Esophagus squamous epithelium (tissue), 5 donors: ENCODE data around the gene ZMIZ1. TPM values are rescaled to one million over a fixed set of nuclear protein-coding genes. Genes with fewer than 3 reads are reported as not detected.
A peak's percentile ranks its signal among the peaks of the same experiment; 100 is the strongest.

Source experiments
- DNase-seq: peaks from one replicate; lab custom pipeline; 2025; lab: John Stamatoyannopoulos, UW
- H3K27ac ChIP-seq, 4 donors: fragments of 200-600 bp; sonication (generic); one replicate each; pipeline ENCODE4 v1.5.1; 2016 to 2019; ENCODE audit warnings: mild to moderate bottlenecking in 1 of 4
- H3K27me3 ChIP-seq, 4 donors: fragments of 200-600 bp; sonication (generic); 1 replicate in 3 of 4; 2 replicates in 1 of 4; pipeline versions ENCODE4 v1.5.1 to v1.6.0; 2017 to 2021; ENCODE audit warnings: antibody characterized with exemption in 1 of 4
- H3K36me3 ChIP-seq, 3 donors: fragments of 200-600 bp; sonication (generic); one replicate each; pipeline ENCODE4 v1.5.1; 2016 to 2019
- H3K4me1 ChIP-seq, 3 donors: fragments of 200-600 bp; sonication (generic); one replicate each; pipeline ENCODE4 v1.5.1; 2017 to 2019
- H3K4me3 ChIP-seq, 4 donors: fragments of 200-600 bp; sonication (generic); 1 replicate in 3 of 4; 2 replicates in 1 of 4; pipeline ENCODE4 v1.5.1; 2016 to 2019; ENCODE audit warnings: mild to moderate bottlenecking in 2 of 4, moderate library complexity in 1 of 4
- H3K9me3 ChIP-seq, 3 donors: fragments of 200-600 bp; sonication (generic); one replicate each; pipeline ENCODE4 v1.5.1; 2016 to 2019
- POLR2A ChIP-seq, 4 donors: fragments of 450-650 bp; IDR thresholded peaks; one replicate each; pipeline ENCODE4 v1.6.1; 2017; ENCODE audit warnings: antibody characterized with exemption in 4 of 4, mild to moderate bottlenecking in 4 of 4, moderate library complexity in 3 of 4
- WGBS, 2 donors: methylation state at CpG; one replicate each; pipeline ENCODE4 v1.1.5; 2018; 5-methylcytosine and 5-hydroxymethylcytosine counted together
- intact Hi-C: fragments of 100-400 bp; cut with DNase I; formaldehyde crosslinking; loops from one replicate; pipeline ENCODE4 v1.15.0; 2022
- total RNA-seq, 4 donors: library from RNA; depleted of rRNA; stranded (reverse); fragments of >200 nt; gene quantifications; one replicate each; pipeline ENCODE4 v1.1.0, GENCODE V29; 2016
- TF ChIP-seq, protein P1 (sequence below), 6 experiments: fragments of 450-650 bp in 4 of 6; fragments of 200-600 bp in 2 of 6; sonication (generic) in 2 of 6; IDR thresholded peaks; one replicate each; pipeline ENCODE4 v1.5.1; 2016 to 2019; ENCODE audit warnings: antibody characterized with exemption in 6 of 6, mild to moderate bottlenecking in 4 of 6, moderate library complexity in 4 of 6
- donor health status: DM: yes; HTN: yes; CAD: no.

Gene ZMIZ1
- total RNA-seq, 4 donors from 2014 or later = 28.2 to 79.5 (median 40.4) TPM

DNA sequence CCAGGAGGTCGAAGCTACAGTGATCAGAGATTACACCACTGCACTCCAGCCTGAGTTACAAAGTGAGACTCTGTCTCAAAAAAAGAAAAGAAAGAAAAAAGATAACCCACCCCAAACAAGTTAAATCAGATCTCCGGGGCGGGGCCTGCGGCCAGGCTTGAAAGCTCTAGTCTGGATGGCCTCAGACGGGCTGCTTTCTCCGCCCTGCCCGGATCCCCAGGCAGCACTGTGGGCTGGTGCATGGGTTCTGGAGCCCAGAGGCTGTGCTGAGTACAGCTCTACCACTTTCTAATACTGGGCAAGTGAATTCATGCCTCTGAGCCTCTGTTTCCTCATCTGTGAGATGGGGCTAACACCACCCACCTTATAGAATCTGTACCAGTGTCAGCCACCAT lies 83.7 kb downstream of the ZMIZ1 start:
- Histone ChIP-seq H3K4me3 (no peak overlapping the region), H3K27me3 (no peaks in the 10 kb centered on the region), H3K36me3 (peaks cover 0 to 44% (median 0%) of the 10 kb centered on the region in 3 donors), H3K9me3 (no peaks in the 10 kb centered on the region), H3K27ac (peak overlapping the region; percentile 84 to 96 (median 90)), H3K4me1 (peaks cover 60 to 100% (median 98%) of the 10 kb centered on the region in 3 donors)
- intact Hi-C loops = no loop called here
- TF ChIP-seq, protein P1, sequence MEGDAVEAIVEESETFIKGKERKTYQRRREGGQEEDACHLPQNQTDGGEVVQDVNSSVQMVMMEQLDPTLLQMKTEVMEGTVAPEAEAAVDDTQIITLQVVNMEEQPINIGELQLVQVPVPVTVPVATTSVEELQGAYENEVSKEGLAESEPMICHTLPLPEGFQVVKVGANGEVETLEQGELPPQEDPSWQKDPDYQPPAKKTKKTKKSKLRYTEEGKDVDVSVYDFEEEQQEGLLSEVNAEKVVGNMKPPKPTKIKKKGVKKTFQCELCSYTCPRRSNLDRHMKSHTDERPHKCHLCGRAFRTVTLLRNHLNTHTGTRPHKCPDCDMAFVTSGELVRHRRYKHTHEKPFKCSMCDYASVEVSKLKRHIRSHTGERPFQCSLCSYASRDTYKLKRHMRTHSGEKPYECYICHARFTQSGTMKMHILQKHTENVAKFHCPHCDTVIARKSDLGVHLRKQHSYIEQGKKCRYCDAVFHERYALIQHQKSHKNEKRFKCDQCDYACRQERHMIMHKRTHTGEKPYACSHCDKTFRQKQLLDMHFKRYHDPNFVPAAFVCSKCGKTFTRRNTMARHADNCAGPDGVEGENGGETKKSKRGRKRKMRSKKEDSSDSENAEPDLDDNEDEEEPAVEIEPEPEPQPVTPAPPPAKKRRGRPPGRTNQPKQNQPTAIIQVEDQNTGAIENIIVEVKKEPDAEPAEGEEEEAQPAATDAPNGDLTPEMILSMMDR (IDR thresholded peaks at IDR 0.05) = no peak
- no peak for TF ChIP-seq POLR2A (IDR thresholded peaks at IDR 0.05)
- WGBS, 2 donors = 37 to 42% methylated on average over 7 of the region's 7 CpGs
- no peak for DNase-seq

DNA sequence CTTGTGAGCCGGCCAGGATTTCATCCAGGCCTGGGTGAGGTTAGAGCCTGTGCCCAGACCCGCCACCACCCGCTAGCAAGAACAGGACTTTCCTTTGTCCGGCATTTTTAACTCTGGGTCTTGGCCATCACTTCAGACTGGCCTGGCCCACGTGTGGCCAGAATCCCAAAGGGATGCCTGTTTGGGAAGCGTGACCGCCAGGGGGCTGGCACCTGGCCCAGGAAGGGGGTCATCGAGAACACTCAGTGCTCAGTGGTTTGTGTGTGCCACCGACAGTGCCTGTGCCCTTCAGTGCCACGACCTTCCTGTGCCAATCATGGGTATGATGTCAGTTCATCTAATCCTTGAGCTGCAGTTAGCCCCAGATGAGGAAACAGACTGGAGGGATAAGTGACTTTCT lies 85.0 kb downstream of the ZMIZ1 start:
- 75 to 93% methylated on average over 2 to 7 of the region's 10 CpGs for WGBS, 2 donors
- peaks cover 60 to 100% (median 98%) of the 10 kb centered on the region in 3 donors for H3K4me1 ChIP-seq
- intact Hi-C loops = no loop called here
- H3K36me3 ChIP-seq = peaks cover 0 to 36% (median 0%) of the 10 kb centered on the region in 3 donors
- no peaks in the 10 kb centered on the region for H3K27me3 ChIP-seq
- H3K4me3 ChIP-seq = no peak overlapping the region
- no peak for DNase-seq
- H3K27ac ChIP-seq = peak overlapping the region in 3 of 4 donors; percentile 90 to 96 (median 90)
- TF ChIP-seq, protein P1 (IDR thresholded peaks at IDR 0.05) = no peak
- TF ChIP-seq POLR2A (IDR thresholded peaks at IDR 0.05) = no peak
- H3K9me3 ChIP-seq = no peaks in the 10 kb centered on the region

DNA sequence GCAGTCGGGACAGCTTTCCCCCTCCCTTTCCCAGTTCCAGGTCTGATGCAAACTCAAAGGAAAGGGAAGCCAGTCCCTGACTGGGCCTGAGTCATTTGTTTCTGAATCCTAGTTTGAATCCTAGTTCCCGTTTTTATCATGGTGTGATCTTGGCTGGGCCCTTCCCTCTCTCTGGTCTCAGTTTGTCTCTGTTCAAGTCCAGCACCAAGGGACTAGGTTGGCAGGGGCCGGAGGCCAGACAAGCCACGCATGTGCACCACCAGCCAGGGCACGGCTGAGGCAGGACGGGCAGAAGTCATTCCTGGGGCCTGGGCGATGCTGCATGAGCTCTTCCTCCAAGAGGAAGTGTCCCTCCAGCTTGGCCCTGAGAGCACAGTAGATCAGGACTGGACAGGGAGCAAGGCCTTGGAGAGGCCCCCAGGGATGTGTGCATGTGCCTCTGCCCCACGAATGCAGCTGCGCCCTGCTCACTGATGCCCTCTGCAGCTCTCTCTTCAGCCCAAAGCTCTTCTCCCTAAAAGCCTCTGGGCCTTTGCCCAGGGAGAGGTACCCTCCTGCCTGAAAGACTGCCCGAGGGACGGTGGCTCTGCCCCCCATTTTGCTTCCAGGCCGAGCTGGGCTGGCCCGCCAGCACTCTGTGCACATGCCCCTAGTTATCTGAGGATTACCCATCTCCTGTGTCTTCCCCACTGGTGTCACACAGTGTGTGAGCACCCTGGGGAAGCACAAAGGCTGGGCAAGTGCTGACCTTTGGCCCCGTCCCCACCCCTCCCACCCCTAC lies 86.7 kb downstream of the ZMIZ1 start:
- WGBS, 2 donors = 48 to 72% methylated on average over 6 to 8 of the region's 14 CpGs
- DNase-seq = no peak

DNA sequence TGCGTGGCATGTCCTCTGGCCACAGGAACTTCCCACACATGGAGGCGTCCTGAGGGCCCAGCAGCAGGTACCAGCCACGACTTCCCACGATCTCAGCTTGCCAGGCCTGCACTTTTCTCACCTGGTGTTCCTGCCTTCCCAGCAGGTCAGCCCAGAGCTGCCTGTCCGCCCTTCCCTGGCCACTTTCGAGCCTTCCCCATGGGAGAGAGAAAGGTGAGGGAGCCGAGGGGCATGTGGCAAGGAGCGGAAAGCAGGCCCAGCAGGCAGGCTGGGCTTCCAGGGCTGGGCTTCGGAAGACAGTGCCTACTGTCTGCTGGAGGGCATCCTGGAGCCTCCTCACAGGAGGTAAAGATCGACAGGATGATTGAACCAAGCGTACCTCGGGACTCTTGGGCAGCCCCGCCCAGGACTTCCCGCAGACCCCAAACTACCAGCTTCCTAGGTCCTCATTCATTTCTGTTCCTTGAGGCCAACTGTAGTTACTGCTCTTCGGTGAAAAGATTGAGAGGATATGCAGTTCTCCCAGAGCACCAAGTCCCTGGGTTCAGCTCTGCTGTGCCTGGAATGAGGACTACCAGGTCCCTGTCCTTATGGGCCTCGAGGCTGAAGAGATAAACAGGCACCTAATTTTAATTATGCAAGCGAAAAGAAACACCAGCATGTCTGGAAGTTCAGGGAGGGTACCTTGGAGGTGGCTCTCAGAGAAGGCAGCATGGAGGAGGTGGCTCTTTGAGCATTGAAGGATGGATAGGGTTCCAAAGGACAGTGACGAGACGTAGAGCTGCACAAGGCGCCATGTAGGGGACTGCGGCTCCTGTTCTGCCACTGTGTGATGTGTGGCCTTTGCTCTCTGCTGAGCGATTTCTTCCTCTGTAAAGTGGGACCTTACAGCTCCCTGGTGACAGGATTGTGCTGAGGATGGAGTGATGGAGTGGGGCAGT lies 87.8 kb downstream of the ZMIZ1 start:
- no peak for DNase-seq
- intact Hi-C loops = no loop called here
- H3K9me3 ChIP-seq = no peaks in the 10 kb centered on the region
- H3K36me3 ChIP-seq = peaks cover 0 to 54% (median 0%) of the 10 kb centered on the region in 3 donors
- no peaks in the 10 kb centered on the region for H3K27me3 ChIP-seq
- WGBS, 2 donors = 90 to 92% methylated on average over 10 to 11 of the region's 22 CpGs
- TF ChIP-seq, protein P1 (IDR thresholded peaks at IDR 0.05) = no peak
- TF ChIP-seq POLR2A (IDR thresholded peaks at IDR 0.05) = no peak
- H3K27ac ChIP-seq = peak overlapping the region; percentile 59 to 96 (median 84)
- no peak overlapping the region for H3K4me3 ChIP-seq
- H3K4me1 ChIP-seq = peaks cover 46 to 100% (median 89%) of the 10 kb centered on the region in 3 donors

More for the DNA sequence above, 86.7 kb downstream of the ZMIZ1 start:
- H3K36me3 ChIP-seq = peaks cover 0 to 44% (median 0%) of the 10 kb centered on the region in 3 donors
- peak overlapping the region; percentile 29 to 96 (median 84) for H3K27ac ChIP-seq
- intact Hi-C loops = no loop called here
- H3K27me3 ChIP-seq = no peaks in the 10 kb centered on the region
- H3K4me3 ChIP-seq = no peak overlapping the region
- peaks cover 57 to 100% (median 98%) of the 10 kb centered on the region in 3 donors for H3K4me1 ChIP-seq
- no peaks in the 10 kb centered on the region for H3K9me3 ChIP-seq
- TF ChIP-seq, protein P1 (IDR thresholded peaks at IDR 0.05) = no peak
- TF ChIP-seq POLR2A (IDR thresholded peaks at IDR 0.05) = no peak
